PC-3 (cell line): ENCODE results near the gene AGAP5. TPM values are rescaled to one million over a fixed set of nuclear protein-coding genes. Genes with fewer than 3 reads are reported as not detected.

Experiments
- ATAC-seq: fragments of 200-7000 bp; cut with Tn5 transposase; 2 replicates; pipeline ENCODE4 v1.9.1; 2020; ENCODE audit warnings: mild to moderate bottlenecking, moderate library complexity
- BruUV-seq: library from RNA; stranded (reverse); fragments of 400-500 nt; replicated peaks from 2 replicates; lab custom pipeline; 2021; lab: Mats Ljungman, UMichigan
- CTCF ChIA-PET: fragments of 300-600 bp; sonication (Branson Sonifier 250); formaldehyde crosslinking; loops from one replicate; lab custom pipeline; 2022; ENCODE audit warnings: antibody characterized with exemption; lab: Charles Lee
- POLR2A ChIA-PET: fragments of 300-600 bp; sonication (Branson Sonifier 250); formaldehyde crosslinking; loops from one replicate; lab custom pipeline; 2022; ENCODE audit warnings: antibody characterized with exemption; ENCODE audit not compliant: unreplicated experiment; lab: Charles Lee
- DNase-seq: peaks from one replicate; pipeline ENCODE4 v3.0.0-alpha.2; 2015
- H2AFZ ChIP-seq: fragments of 300-600 bp; sonication (generic); 2 replicates; pipeline ENCODE4 v1.6.0; 2016; ENCODE audit warnings: antibody characterized with exemption, low read length
- H3F3A ChIP-seq: fragments of 300-600 bp; sonication (generic); one replicate; pipeline ENCODE4 v1.6.0; 2017; ENCODE audit warnings: antibody characterized with exemption, low read length, control low read depth, mild to moderate bottlenecking; ENCODE audit not compliant: unreplicated experiment
- H3K27ac ChIP-seq: fragments of 300-600 bp; sonication (generic); 2 replicates; pipeline ENCODE4 v1.5.1; 2016; ENCODE audit warnings: mild to moderate bottlenecking, low read length
- H3K27me3 ChIP-seq: fragments of 300-600 bp; sonication (generic); 2 replicates; pipeline ENCODE4 v1.6.1; 2016; ENCODE audit warnings: low read length, mixed read lengths
- H3K36me3 ChIP-seq: fragments of 300-600 bp; sonication (generic); 2 replicates; pipeline ENCODE4 v1.6.1; 2016; ENCODE audit warnings: low read depth, mixed run types, low read length, mixed read lengths
- H3K4me1 ChIP-seq: fragments of 300-600 bp; sonication (generic); 2 replicates; pipeline ENCODE4 v1.5.1; 2016; ENCODE audit warnings: low read length; ENCODE audit not compliant: insufficient read depth
- H3K4me2 ChIP-seq: fragments of 300-600 bp; sonication (generic); 2 replicates; pipeline ENCODE4 v1.6.0; 2016; ENCODE audit warnings: low read length
- H3K4me3 ChIP-seq: fragments of 300-600 bp; sonication (generic); 2 replicates; pipeline ENCODE4 v1.5.1; 2016; ENCODE audit warnings: mild to moderate bottlenecking, low read length, mixed read lengths
- H3K79me2 ChIP-seq: fragments of 300-600 bp; sonication (generic); 2 replicates; pipeline ENCODE4 v1.6.1; 2017; ENCODE audit warnings: low read length, mixed read lengths
- H3K9ac ChIP-seq: fragments of 300-600 bp; sonication (generic); 2 replicates; pipeline ENCODE4 v1.6.0; 2016; ENCODE audit warnings: mild to moderate bottlenecking, low read length
- H3K9me2 ChIP-seq: fragments of 300-600 bp; sonication (generic); replicated peaks from 2 replicates; pipeline ENCODE4 v1.6.1; 2016; ENCODE audit warnings: mixed run types, low read length, mixed read lengths
- H3K9me3 ChIP-seq: fragments of 300-600 bp; sonication (generic); 2 replicates; pipeline ENCODE4 v1.6.1; 2016; ENCODE audit warnings: low read length, mixed read lengths
- H4K20me1 ChIP-seq: fragments of 300-600 bp; sonication (generic); 2 replicates; pipeline ENCODE4 v1.6.1; 2016; ENCODE audit warnings: low read length, mixed read lengths
- EZH2 ChIP-seq: fragments of 300-600 bp; sonication (generic); IDR thresholded peaks from one replicate; pipeline ENCODE4 v1.6.1; 2017; ENCODE audit warnings: antibody characterized with exemption, mild to moderate bottlenecking, low read length; ENCODE audit not compliant: unreplicated experiment
- EZH2phosphoT487 ChIP-seq: fragments of 300-600 bp; sonication (generic); IDR thresholded peaks from 2 replicates; pipeline ENCODE4 v1.6.1; 2018; ENCODE audit warnings: mild to moderate bottlenecking, antibody characterized with exemption, low read length, borderline replicate concordance
- intact Hi-C: fragments of 100-400 bp; cut with micrococcal nuclease; formaldehyde crosslinking; loops from 2 replicates; pipeline ENCODE4 v1.9.0; 2023
- total RNA-seq: library from RNA; depleted of rRNA; stranded (reverse); fragments of >200 nt; gene quantifications from 2 replicates; pipeline ENCODE4 v1.2.3, GENCODE V29; 2014
- TF ChIP-seq, protein P1 (sequence below): fragments of 300-600 bp; sonication (generic); conservative IDR thresholded peaks from 2 replicates; pipeline ENCODE4 v1.5.1; 2017; ENCODE audit warnings: antibody characterized with exemption, low read depth, mild to moderate bottlenecking, low read length

The AGAP5 gene
- total RNA-seq, 1 experiment from 2014 or later, result 15.0 TPM

GRCh38 chr10:73655990-73656298 is 42.0 kb downstream of the AGAP5 start, which contains the start of gene SYNPO2L:
SYNPO2L (minus strand) TSS chr10:73656029; CDS start chr10:73655922, 107 bp downstream.
- intact Hi-C loops, result loop anchor here (10.0 kb wide), 1 partner anchor 289 kb away; no protein-coding TSS in a partner anchor
- H4K20me1 ChIP-seq, result no peaks in the 10 kb centered on the region
- H3F3A ChIP-seq, result peaks cover 2% of the 10 kb centered on the region
- no TSS peak for BruUV-seq
- TF ChIP-seq, protein P1, sequence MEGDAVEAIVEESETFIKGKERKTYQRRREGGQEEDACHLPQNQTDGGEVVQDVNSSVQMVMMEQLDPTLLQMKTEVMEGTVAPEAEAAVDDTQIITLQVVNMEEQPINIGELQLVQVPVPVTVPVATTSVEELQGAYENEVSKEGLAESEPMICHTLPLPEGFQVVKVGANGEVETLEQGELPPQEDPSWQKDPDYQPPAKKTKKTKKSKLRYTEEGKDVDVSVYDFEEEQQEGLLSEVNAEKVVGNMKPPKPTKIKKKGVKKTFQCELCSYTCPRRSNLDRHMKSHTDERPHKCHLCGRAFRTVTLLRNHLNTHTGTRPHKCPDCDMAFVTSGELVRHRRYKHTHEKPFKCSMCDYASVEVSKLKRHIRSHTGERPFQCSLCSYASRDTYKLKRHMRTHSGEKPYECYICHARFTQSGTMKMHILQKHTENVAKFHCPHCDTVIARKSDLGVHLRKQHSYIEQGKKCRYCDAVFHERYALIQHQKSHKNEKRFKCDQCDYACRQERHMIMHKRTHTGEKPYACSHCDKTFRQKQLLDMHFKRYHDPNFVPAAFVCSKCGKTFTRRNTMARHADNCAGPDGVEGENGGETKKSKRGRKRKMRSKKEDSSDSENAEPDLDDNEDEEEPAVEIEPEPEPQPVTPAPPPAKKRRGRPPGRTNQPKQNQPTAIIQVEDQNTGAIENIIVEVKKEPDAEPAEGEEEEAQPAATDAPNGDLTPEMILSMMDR, result no peak
- TF ChIP-seq EZH2phosphoT487 (no peak), EZH2 (no peak)
- H3K36me3 ChIP-seq, result no peaks in the 10 kb centered on the region
- H3K4me1 ChIP-seq, result peaks cover 4% of the 10 kb centered on the region; the same call in 1 of the 2 replicates
- H2AFZ ChIP-seq, result no peak within 1 kb of the TSS
- H3K79me2 ChIP-seq, result no peaks in the 10 kb centered on the region
- no peak within 1 kb of the TSS for H3K4me3 ChIP-seq
- H3K27ac ChIP-seq, result no peak within 1 kb of the TSS
- no peak within 1 kb of the TSS for H3K9ac ChIP-seq
- no peak within 1 kb of the TSS for H3K4me2 ChIP-seq
- ChIA-PET CTCF (interaction anchor here (0.6 kb wide), 1 partner anchor 555 kb away, joined by 3 read pairs; no protein-coding TSS in a partner anchor), POLR2A (no interaction called here)
- H3K9me3 ChIP-seq, result no peaks in the 10 kb centered on the region
- H3K9me2 ChIP-seq, result no peaks in the 10 kb centered on the region
- DNase-seq (no peak), ATAC-seq (no peak)
- no peaks in the 10 kb centered on the region for H3K27me3 ChIP-seq

- DNase-seq (peak; percentile 14), ATAC-seq (0 out of 2 replicates have a peak, but pooled peaks have one; percentile 3)
- Histone ChIP-seq H3K4me1 (no peaks in the 10 kb centered on the region), H3K4me3 (no peak overlapping the region), H3K36me3 (no peaks in the 10 kb centered on the region), H3F3A (no peaks in the 10 kb centered on the region), H3K4me2 (no peak overlapping the region), H4K20me1 (no peaks in the 10 kb centered on the region), H3K9me3 (no peaks in the 10 kb centered on the region), H2AFZ (no peak overlapping the region), H3K9ac (no peak overlapping the region), H3K27ac (no peak overlapping the region), H3K27me3 (no peaks in the 10 kb centered on the region), H3K79me2 (no peaks in the 10 kb centered on the region), H3K9me2 (no peaks in the 10 kb centered on the region)
- no TSS peak for BruUV-seq
- TF ChIP-seq, protein P1, result no peak
- no peak for TF ChIP-seq EZH2phosphoT487
- TF ChIP-seq EZH2, result no peak
- ChIA-PET CTCF (interaction anchor here (0.6 kb wide), 1 partner anchor 555 kb away, joined by 3 read pairs; no protein-coding TSS in a partner anchor), POLR2A (no interaction called here)
- intact Hi-C loops, result loop anchor here (10.0 kb wide), 1 partner anchor 289 kb away; no protein-coding TSS in a partner anchor
Measured at GRCh38 chr10:73655257-73655989, 42.5 kb downstream of the AGAP5 start.

DNA sequence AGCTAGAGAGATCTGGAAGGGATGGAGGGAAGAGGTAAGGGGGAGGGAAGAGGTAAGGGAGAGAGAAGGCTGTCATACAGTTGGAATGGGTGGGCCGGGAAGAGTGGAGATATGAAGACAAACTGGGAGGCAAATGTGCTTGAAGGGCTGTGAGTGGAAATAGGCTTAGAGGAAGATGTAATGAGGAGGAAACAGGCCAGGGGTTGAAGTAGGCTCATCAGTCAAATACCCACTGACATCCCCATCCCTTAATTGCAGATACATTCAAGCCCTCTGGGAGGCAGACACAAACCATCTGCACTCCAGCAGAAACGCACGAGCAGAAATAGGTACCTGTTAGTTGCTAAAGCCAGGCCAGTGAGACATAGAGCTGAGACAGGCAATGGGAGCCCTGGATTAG is 44.2 kb downstream of the AGAP5 start:
- POLR2A ChIA-PET, result interaction anchor here (0.6 kb wide), 2 partner anchors 112 to 116 kb away, joined by 3 read pairs; no protein-coding TSS in a partner anchor
- intact Hi-C loops, result loop anchor here (1.0 to 10.0 kb wide), 5 partner anchors 77 to 291 kb away; partner anchors contain the start of genes SEC24C and ZSWIM8
- peak; percentile 89 for DNase-seq

More for the DNA sequence above, 44.2 kb downstream of the AGAP5 start:
- H2AFZ ChIP-seq, result no peak overlapping the region
- no peak overlapping the region for H3K4me3 ChIP-seq
- H3K27ac ChIP-seq, result no peak overlapping the region
- no TSS peak for BruUV-seq
- no peaks in the 10 kb centered on the region for H3K4me1 ChIP-seq
- H3F3A ChIP-seq, result no peaks in the 10 kb centered on the region
- no peaks in the 10 kb centered on the region for H3K79me2 ChIP-seq
- H3K9me3 ChIP-seq, result no peaks in the 10 kb centered on the region
- no peak overlapping the region for H3K9ac ChIP-seq
- no peaks in the 10 kb centered on the region for H4K20me1 ChIP-seq
- H3K9me2 ChIP-seq, result no peaks in the 10 kb centered on the region
- no peak overlapping the region for H3K4me2 ChIP-seq
- ATAC-seq, result peak; percentile 95
- TF ChIP-seq EZH2, result no peak
- TF ChIP-seq, protein P1, result peak; percentile 95
- no peaks in the 10 kb centered on the region for H3K36me3 ChIP-seq
- CTCF ChIA-PET, result interaction anchor here (0.6 to 1.5 kb wide), 11 partner anchors 52 to 225 kb away, joined by 3 to 10 read pairs (median 4); partner anchors contain the start of gene SEC24C
- no peaks in the 10 kb centered on the region for H3K27me3 ChIP-seq
